Brain pericyte (primary cell): Measurements from ENCODE around the gene KANK4.

Experiments
- DNase-seq: peaks from one replicate; pipeline ENCODE4 v3.0.0-alpha.2; 2012; ENCODE audit warnings: low read depth, low spot score

The KANK4 gene

GRCh38 chr1:62208087-62208486 lies 111.1 kb downstream of the KANK4 start:
- DNase-seq: no peak

GRCh38 chr1:62207187-62207586 lies 112.0 kb downstream of the KANK4 start:
- no peak for DNase-seq

GRCh38 chr1:62198781-62199125 lies 120.5 kb downstream of the KANK4 start:
- DNase-seq: no peak

- no peak for DNase-seq
Measured at GRCh38 chr1:62198069-62198780, 121.0 kb downstream of the KANK4 start.

- DNase-seq: no peak
Measured at GRCh38 chr1:62196086-62196690, 123.0 kb downstream of the KANK4 start.

GRCh38 chr1:62194651-62195544 lies 124.3 kb downstream of the KANK4 start, which contains the start of gene L1TD1:
TSS of gene L1TD1 (plus strand) at chr1:62194849. CDS start at chr1:62206629, 11,780 bp downstream.
- no peak for DNase-seq

GRCh38 chr1:62188111-62188510 lies 131.1 kb downstream of the KANK4 start:
- no peak for DNase-seq

GRCh38 chr1:62187548-62187947 lies 131.7 kb downstream of the KANK4 start:
- no peak for DNase-seq
